GM18517 (cell line): Measurements from ENCODE around the gene DAO.

Experiments
- ATAC-seq: cut with Tn5 transposase; IDR thresholded peaks from one replicate; pipeline ENCODE4 v1.9.1; 2021; ENCODE audit warnings: mild to moderate bottlenecking, moderate library complexity; ENCODE audit not compliant: unreplicated experiment

Gene DAO

GRCh38 chr12:108918206-108918605 lies 38.3 kb downstream of the DAO start:
- ATAC-seq, result no peak

GRCh38 chr12:108918960-108919642 lies 39.2 kb downstream of the DAO start:
- ATAC-seq, result no peak

GRCh38 chr12:108921946-108922345 lies 42.1 kb downstream of the DAO start:
- no peak for ATAC-seq

GRCh38 chr12:108922918-108923317 lies 43.0 kb downstream of the DAO start:
- ATAC-seq, result no peak

GRCh38 chr12:108928695-108929094 lies 48.8 kb downstream of the DAO start:
- no peak for ATAC-seq

- ATAC-seq, result peak; percentile 67
Observed at GRCh38 chr12:108930155-108930554, 50.3 kb downstream of the DAO start.

- no peak for ATAC-seq
Observed at GRCh38 chr12:108930756-108931155, 50.9 kb downstream of the DAO start.

GRCh38 chr12:108933949-108934348 lies 54.1 kb downstream of the DAO start:
- ATAC-seq, result no peak

- ATAC-seq, result no peak
Observed at GRCh38 chr12:108935159-108935763, 55.4 kb downstream of the DAO start.

GRCh38 chr12:108938247-108938924 lies 58.5 kb downstream of the DAO start:
- ATAC-seq, result no peak

GRCh38 chr12:108939594-108939993 lies 59.7 kb downstream of the DAO start:
- ATAC-seq, result no peak

GRCh38 chr12:108940138-108940537 lies 60.2 kb downstream of the DAO start:
- ATAC-seq, result no peak

GRCh38 chr12:108947097-108947496 lies 67.2 kb downstream of the DAO start:
- no peak for ATAC-seq

- ATAC-seq, result no peak
Observed at GRCh38 chr12:108948367-108948766, 68.5 kb downstream of the DAO start.

- ATAC-seq, result no peak
Observed at GRCh38 chr12:108949976-108950375, 70.1 kb downstream of the DAO start.
